PC-9 (cell line): ENCODE data around the gene KRTAP10-6.

Experiments
- EZH2 ChIP-seq: fragments of 200-600 bp; sonication (generic); IDR thresholded peaks from 2 replicates; pipeline ENCODE4 v1.8.0; 2017; ENCODE audit warnings: antibody characterized with exemption, low read depth
- TF ChIP-seq, protein P1 (sequence below): fragments of 200-600 bp; sonication (generic); conservative IDR thresholded peaks from 2 replicates; pipeline ENCODE4 v1.6.1; 2017; ENCODE audit warnings: mixed run types, antibody characterized with exemption, mild to moderate bottlenecking, moderate library complexity

DNA sequence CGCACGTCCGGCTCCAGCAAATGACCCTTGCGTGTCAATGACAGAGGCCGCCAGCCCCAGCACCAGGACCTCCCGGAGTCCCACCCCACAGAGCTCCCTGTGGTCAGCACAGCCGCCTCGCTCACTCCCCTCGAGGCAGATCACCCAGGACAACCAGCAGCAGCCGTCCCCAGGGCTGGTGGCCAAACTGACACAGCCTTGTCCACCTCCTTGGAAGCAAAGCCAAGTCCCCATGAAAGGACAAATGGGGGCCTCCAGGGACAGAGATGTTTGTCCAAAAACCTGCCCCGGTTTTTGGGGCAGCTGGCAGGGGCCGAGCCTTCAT, 47.0 kb upstream of the KRTAP10-6 start:
- TF ChIP-seq, protein P1, sequence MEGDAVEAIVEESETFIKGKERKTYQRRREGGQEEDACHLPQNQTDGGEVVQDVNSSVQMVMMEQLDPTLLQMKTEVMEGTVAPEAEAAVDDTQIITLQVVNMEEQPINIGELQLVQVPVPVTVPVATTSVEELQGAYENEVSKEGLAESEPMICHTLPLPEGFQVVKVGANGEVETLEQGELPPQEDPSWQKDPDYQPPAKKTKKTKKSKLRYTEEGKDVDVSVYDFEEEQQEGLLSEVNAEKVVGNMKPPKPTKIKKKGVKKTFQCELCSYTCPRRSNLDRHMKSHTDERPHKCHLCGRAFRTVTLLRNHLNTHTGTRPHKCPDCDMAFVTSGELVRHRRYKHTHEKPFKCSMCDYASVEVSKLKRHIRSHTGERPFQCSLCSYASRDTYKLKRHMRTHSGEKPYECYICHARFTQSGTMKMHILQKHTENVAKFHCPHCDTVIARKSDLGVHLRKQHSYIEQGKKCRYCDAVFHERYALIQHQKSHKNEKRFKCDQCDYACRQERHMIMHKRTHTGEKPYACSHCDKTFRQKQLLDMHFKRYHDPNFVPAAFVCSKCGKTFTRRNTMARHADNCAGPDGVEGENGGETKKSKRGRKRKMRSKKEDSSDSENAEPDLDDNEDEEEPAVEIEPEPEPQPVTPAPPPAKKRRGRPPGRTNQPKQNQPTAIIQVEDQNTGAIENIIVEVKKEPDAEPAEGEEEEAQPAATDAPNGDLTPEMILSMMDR = no peak
- TF ChIP-seq EZH2 = no peak
